ENCODE results near the gene PTPMT1. TPM values are rescaled to one million over a fixed set of nuclear protein-coding genes. Genes with fewer than 3 reads are reported as not detected.

PTPMT1 gene, protein sequence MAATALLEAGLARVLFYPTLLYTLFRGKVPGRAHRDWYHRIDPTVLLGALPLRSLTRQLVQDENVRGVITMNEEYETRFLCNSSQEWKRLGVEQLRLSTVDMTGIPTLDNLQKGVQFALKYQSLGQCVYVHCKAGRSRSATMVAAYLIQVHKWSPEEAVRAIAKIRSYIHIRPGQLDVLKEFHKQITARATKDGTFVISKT
- 43.6 and 58.4 TPM in 2 replicates for total RNA-seq (ENCODE audit: low replicate concordance)
- long read RNA-seq, transcript PTPMT1-202 (4 exons, 768 nt), result major isoform, 32 of 47 reads
- long read RNA-seq, transcript PTPMT1-201 (3 exons, 928 nt), result minor isoform, 11 of 47 reads
- long read RNA-seq, partial matches to known transcripts, result 1 of 47 reads
- long read RNA-seq, other reads (novel, unspliced or antisense), result 1 of 47 reads

- H3K27me3 Mint-ChIP-seq, result no peaks in the 10 kb centered on the region
- DNase-seq (ENCODE audit: extremely low spot score, unreplicated experiment), result peak; percentile 83
- peaks cover 5% of the 10 kb centered on the region for H3K4me1 Mint-ChIP-seq (ENCODE audit: unreplicated experiment)
- no peaks in the 10 kb centered on the region for H3K36me3 Mint-ChIP-seq
- TF ChIP-seq CTCF (conservative IDR thresholded peaks at IDR 0.05), result no peak
- H3K9me3 Mint-ChIP-seq, result no peaks in the 10 kb centered on the region
- H3K4me3 Mint-ChIP-seq, result peak within 1 kb of the TSS; percentile 88
- peak within 1 kb of the TSS; percentile 75 for H3K27ac Mint-ChIP-seq
These were observed at the start of gene PTPMT1 for GRCh38 chr11:47565340-47566148. Gene PTPMT1, plus strand, starts transcription at chr11:47565599. Its CDS starts 24 bp downstream, at chr11:47565623.

DNA sequence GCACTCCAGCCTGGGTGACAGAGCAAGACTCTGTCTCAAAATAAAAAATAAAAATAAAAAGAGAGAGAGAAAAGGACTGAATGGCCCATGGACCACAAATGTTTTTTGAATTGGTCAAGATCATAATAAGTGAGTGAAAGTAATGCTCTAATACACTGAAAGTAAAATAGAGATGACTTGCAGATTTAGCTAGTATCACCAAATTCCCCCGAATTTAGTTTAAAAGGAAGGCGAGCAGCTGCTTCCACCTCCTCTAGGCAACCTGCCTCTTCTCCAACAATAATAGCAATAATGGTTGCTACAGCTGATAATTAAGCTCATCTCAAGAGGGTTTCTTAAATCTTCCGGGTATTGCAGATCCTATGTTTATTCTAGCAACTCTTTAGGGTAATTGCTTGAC lies 49.2 kb upstream of the PTPMT1 start:
- DNase-seq (ENCODE audit: extremely low spot score, unreplicated experiment), result no peak
- Mint-ChIP-seq H3K27me3 (no peaks in the 10 kb centered on the region), H3K4me1 (ENCODE audit: unreplicated experiment) (peaks cover 47% of the 10 kb centered on the region), H3K36me3 (no peaks in the 10 kb centered on the region), H3K27ac (no peak overlapping the region), H3K9me3 (no peaks in the 10 kb centered on the region), H3K4me3 (no peak overlapping the region)
- TF ChIP-seq CTCF (conservative IDR thresholded peaks at IDR 0.05), result no peak

- no peak overlapping the region for H3K4me3 Mint-ChIP-seq
- TF ChIP-seq CTCF (conservative IDR thresholded peaks at IDR 0.05), result no peak
- H3K36me3 Mint-ChIP-seq, result no peaks in the 10 kb centered on the region
- no peaks in the 10 kb centered on the region for H3K27me3 Mint-ChIP-seq
- no peaks in the 10 kb centered on the region for H3K9me3 Mint-ChIP-seq
- H3K27ac Mint-ChIP-seq, result peak overlapping the region; percentile 23
- H3K4me1 Mint-ChIP-seq (ENCODE audit: unreplicated experiment), result peaks cover 39% of the 10 kb centered on the region
- no peak for DNase-seq (ENCODE audit: extremely low spot score, unreplicated experiment)
These were observed 48.2 kb upstream of the PTPMT1 start for GRCh38 chr11:47516984-47517853.

- Mint-ChIP-seq H3K36me3 (no peaks in the 10 kb centered on the region), H3K9me3 (no peaks in the 10 kb centered on the region), H3K27me3 (no peaks in the 10 kb centered on the region), H3K4me3 (no peak overlapping the region), H3K27ac (no peak overlapping the region), H3K4me1 (ENCODE audit: unreplicated experiment) (peaks cover 35% of the 10 kb centered on the region)
- no peak for DNase-seq (ENCODE audit: extremely low spot score, unreplicated experiment)
- TF ChIP-seq CTCF (conservative IDR thresholded peaks at IDR 0.05), result no peak
These were observed 47.0 kb upstream of the PTPMT1 start for GRCh38 chr11:47518212-47518964.

All from type B pancreatic cell (in vitro differentiated cells).